ENCODE results near the gene RASSF1. TPM values are rescaled to one million over a fixed set of nuclear protein-coding genes. Genes with fewer than 3 reads are reported as not detected.

The RASSF1 gene
- total and polyA plus RNA-seq, 2 donors (not counting 3 experiments of a cell fraction or from before 2014, with no cell fraction given) = 31.9 to 59.7 TPM

- Histone ChIP-seq H4K20me1 (replicated peaks; ENCODE audit: control insufficient read depth, extremely low read depth, insufficient read depth, low read length) (no peaks in the 10 kb centered on the region), H3K9me3 (replicated peaks; ENCODE audit: control insufficient read depth, insufficient read depth, low read length) (no peaks in the 10 kb centered on the region), H3K79me2 (ENCODE audit: control insufficient read depth, insufficient read depth, low read length) (peaks cover 3% of the 10 kb centered on the region), H3K4me3 (replicated peaks in 1 of 3; ENCODE audit: insufficient read depth in 1 of 3, low read depth in 1 of 3, low read length in 3 of 3) (no peak overlapping the region), H3K4me1 (ENCODE audit: control insufficient read depth, extremely low read depth, insufficient read depth, low read length) (peaks cover 25% of the 10 kb centered on the region), H3K36me3 (ENCODE audit: control insufficient read depth in 2 of 2, extremely low read depth in 1 of 2, insufficient read depth in 2 of 2, low read length in 2 of 2) (no peaks in the 10 kb centered on the region), H3K4me2 (ENCODE audit: insufficient read depth, low read length) (no peak overlapping the region), H3K9me1 (replicated peaks; ENCODE audit: control insufficient read depth, extremely low read depth, insufficient read depth, low read length) (no peaks in the 10 kb centered on the region), H2AFZ (ENCODE audit: low read depth, low read length) (no peak overlapping the region), H3K27ac (ENCODE audit: insufficient read depth, low read depth, low read length) (no peak overlapping the region), H3K9ac (replicated peaks; ENCODE audit: extremely low read depth, insufficient read depth, low read length) (no peak overlapping the region), H3K27me3 (ENCODE audit: control insufficient read depth in 2 of 2, insufficient read depth in 2 of 2, low read length in 2 of 2) (no peaks in the 10 kb centered on the region)
- ChIA-PET POLR2A (no interaction called here), CTCF (no interaction called here)
- dilution Hi-C loops (cut with MboI; ENCODE audit: extremely low pct_ligation_motif_present, low sequenced_read_pairs) = no loop called here
- FAIRE-seq (no peak), DNase-seq (ENCODE audit: low read depth, low spot score) (no peak)
- TF ChIP-seq JUN (IDR thresholded peaks at IDR 0.05; ENCODE audit: borderline replicate concordance, insufficient read depth, insufficient read length, low read depth) (no peak), POLR2A (IDR thresholded peaks at IDR 0.05; ENCODE audit: low read depth, low read length) (no peak), GATA2 (IDR thresholded peaks at IDR 0.05; ENCODE audit: insufficient read depth, insufficient read length, low read depth, low read length) (no peak), EZH2 (IDR thresholded peaks at IDR 0.05; ENCODE audit: borderline replicate concordance, low read depth, low read length, severe bottlenecking) (no peak), MYC (IDR thresholded peaks at IDR 0.05; ENCODE audit: low read depth, low read length) (no peak), POLR2AphosphoS5 (IDR thresholded peaks at IDR 0.05; ENCODE audit: insufficient read depth, low read depth, low read length) (no peak), FOS (IDR thresholded peaks at IDR 0.05; ENCODE audit: borderline replicate concordance, insufficient read depth, low read length) (no peak)
- TF ChIP-seq, protein P1, sequence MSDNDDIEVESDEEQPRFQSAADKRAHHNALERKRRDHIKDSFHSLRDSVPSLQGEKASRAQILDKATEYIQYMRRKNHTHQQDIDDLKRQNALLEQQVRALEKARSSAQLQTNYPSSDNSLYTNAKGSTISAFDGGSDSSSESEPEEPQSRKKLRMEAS (IDR thresholded peaks at IDR 0.05; ENCODE audit: insufficient read depth, insufficient read length) = no peak
- TF ChIP-seq, protein P2, sequence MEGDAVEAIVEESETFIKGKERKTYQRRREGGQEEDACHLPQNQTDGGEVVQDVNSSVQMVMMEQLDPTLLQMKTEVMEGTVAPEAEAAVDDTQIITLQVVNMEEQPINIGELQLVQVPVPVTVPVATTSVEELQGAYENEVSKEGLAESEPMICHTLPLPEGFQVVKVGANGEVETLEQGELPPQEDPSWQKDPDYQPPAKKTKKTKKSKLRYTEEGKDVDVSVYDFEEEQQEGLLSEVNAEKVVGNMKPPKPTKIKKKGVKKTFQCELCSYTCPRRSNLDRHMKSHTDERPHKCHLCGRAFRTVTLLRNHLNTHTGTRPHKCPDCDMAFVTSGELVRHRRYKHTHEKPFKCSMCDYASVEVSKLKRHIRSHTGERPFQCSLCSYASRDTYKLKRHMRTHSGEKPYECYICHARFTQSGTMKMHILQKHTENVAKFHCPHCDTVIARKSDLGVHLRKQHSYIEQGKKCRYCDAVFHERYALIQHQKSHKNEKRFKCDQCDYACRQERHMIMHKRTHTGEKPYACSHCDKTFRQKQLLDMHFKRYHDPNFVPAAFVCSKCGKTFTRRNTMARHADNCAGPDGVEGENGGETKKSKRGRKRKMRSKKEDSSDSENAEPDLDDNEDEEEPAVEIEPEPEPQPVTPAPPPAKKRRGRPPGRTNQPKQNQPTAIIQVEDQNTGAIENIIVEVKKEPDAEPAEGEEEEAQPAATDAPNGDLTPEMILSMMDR (IDR thresholded peaks at IDR 0.05; ENCODE audit: extremely low read depth in 1 of 2, insufficient read depth in 1 of 2, low read depth in 1 of 2, low read length in 2 of 2) = no peak
- intact Hi-C loops (cut with micrococcal nuclease) = no loop called here
- no TSS peak for BruUV-seq (replicated peaks)
Observed at GRCh38 chr3:50296721-50297383, 43.8 kb downstream of the RASSF1 start.

Data from endothelial cell of umbilical vein (primary cell).